HEK293 (cell line): ENCODE data around the gene STK32A.

Experiments used
- CTCF ChIA-PET: fragments of 350-600 bp; formaldehyde crosslinking; extraction: SDS; loops from one replicate; lab custom pipeline; 2021; ENCODE audit warnings: antibody characterized with exemption; lab: Yijun Ruan, JAX
- POLR2A ChIA-PET: fragments of 300-600 bp; formaldehyde crosslinking; extraction: SDS; loops from one replicate; lab custom pipeline; 2020; ENCODE audit warnings: antibody characterized with exemption, inconsistent platforms; lab: Yijun Ruan, JAX
- H3K27ac ChIP-seq: fragments of 200-500 bp; sonication (Bioruptor generic); 2 replicates; pipeline ENCODE4 v1.5.1; 2014; ENCODE audit warnings: low read depth, low read length, control low read depth, inconsistent platforms; ENCODE audit errors: extremely low read depth
- H3K36me3 ChIP-seq, 2 experiments: fragments of 200-500 bp in 1 of 2; sonication (Bioruptor generic) in 1 of 2; 1 replicate in 1 of 2; 2 replicates in 1 of 2; pipeline ENCODE4 v1.5.1; 2014 to 2017; ENCODE audit warnings: inconsistent platforms in 2 of 2, low read length in 2 of 2; ENCODE audit not compliant: control insufficient read depth in 2 of 2, insufficient read depth in 1 of 2
- H3K4me1 ChIP-seq: fragments of 200-500 bp; sonication (Bioruptor generic); 2 replicates; pipeline ENCODE4 v1.5.1; 2014; ENCODE audit warnings: mild to moderate bottlenecking, low read length, inconsistent platforms; ENCODE audit not compliant: control insufficient read depth, insufficient read depth
- H3K4me3 ChIP-seq: 2 replicates; pipeline ENCODE4 v1.5.1; 2011; ENCODE audit warnings: low read depth, mild to moderate bottlenecking, control low read depth, low read length, moderate library complexity
- H3K9me3 ChIP-seq: fragments of 200-500 bp; sonication (Bioruptor generic); 2 replicates; pipeline ENCODE4 v1.5.1; 2014; ENCODE audit warnings: low read depth, low read length, inconsistent platforms; ENCODE audit not compliant: control insufficient read depth, insufficient read depth
- BCL6B ChIP-seq: fragments of 450-650 bp; formaldehyde crosslinking; IDR thresholded peaks from 2 replicates; pipeline ENCODE4 v1.5.1; 2017; ENCODE audit warnings: missing biosample characterization, missing genetic modification characterization
- GLIS1 ChIP-seq: fragments of 450-650 bp; formaldehyde crosslinking; IDR thresholded peaks from 2 replicates; pipeline ENCODE4 v1.5.1; 2016; ENCODE audit warnings: missing biosample characterization, missing genetic modification characterization
- HOXA7 ChIP-seq: sonication (generic); formaldehyde crosslinking; IDR thresholded peaks from 2 replicates; pipeline ENCODE4 v1.8.1; 2022; ENCODE audit warnings: missing genetic modification reagents, borderline replicate concordance
- INSM2 ChIP-seq: fragments of 450-650 bp; formaldehyde crosslinking; IDR thresholded peaks from 2 replicates; pipeline ENCODE4 v1.5.1; 2016; ENCODE audit warnings: missing biosample characterization, missing genetic modification characterization
- OVOL3 ChIP-seq: fragments of 450-650 bp; formaldehyde crosslinking; IDR thresholded peaks from 2 replicates; pipeline ENCODE4 v1.5.1; 2016; ENCODE audit warnings: missing biosample characterization, missing genetic modification characterization
- PRDM2 ChIP-seq: fragments of 450-650 bp; formaldehyde crosslinking; IDR thresholded peaks from 2 replicates; pipeline ENCODE4 v1.5.1; 2016; ENCODE audit warnings: missing biosample characterization, missing genetic modification characterization, borderline replicate concordance
- SP7 ChIP-seq: fragments of 450-650 bp; formaldehyde crosslinking; IDR thresholded peaks from 2 replicates; pipeline ENCODE4 v1.5.1; 2016; ENCODE audit warnings: missing biosample characterization, missing genetic modification characterization
- YY1 ChIP-seq: fragments of 450-650 bp; formaldehyde crosslinking; IDR thresholded peaks from 2 replicates; pipeline ENCODE4 v1.5.1; 2018; ENCODE audit warnings: missing biosample characterization, missing genetic modification characterization
- ZEB2 ChIP-seq: fragments of 450-650 bp; formaldehyde crosslinking; IDR thresholded peaks from 2 replicates; pipeline ENCODE4 v1.5.1; 2016; ENCODE audit warnings: missing biosample characterization, missing genetic modification characterization
- ZFP37 ChIP-seq: fragments of 450-650 bp; formaldehyde crosslinking; IDR thresholded peaks from 2 replicates; pipeline ENCODE4 v1.5.1; 2016; ENCODE audit warnings: missing biosample characterization, missing genetic modification characterization
- ZNF112 ChIP-seq: fragments of 450-650 bp; formaldehyde crosslinking; IDR thresholded peaks from 2 replicates; pipeline ENCODE4 v1.5.0; 2017; ENCODE audit warnings: missing biosample characterization, missing genetic modification characterization
- ZNF121 ChIP-seq: fragments of 450-650 bp; formaldehyde crosslinking; IDR thresholded peaks from 2 replicates; pipeline ENCODE4 v1.5.1; 2016; ENCODE audit warnings: missing biosample characterization, missing genetic modification characterization
- ZNF175 ChIP-seq: fragments of 450-650 bp; formaldehyde crosslinking; IDR thresholded peaks from 2 replicates; pipeline ENCODE4 v1.5.1; 2016; ENCODE audit warnings: missing biosample characterization, missing genetic modification characterization
- ZNF19 ChIP-seq: fragments of 450-650 bp; formaldehyde crosslinking; IDR thresholded peaks from 2 replicates; pipeline ENCODE4; 2016; ENCODE audit warnings: missing biosample characterization, missing genetic modification characterization, low read depth
- ZNF280C ChIP-seq: fragments of 450-650 bp; formaldehyde crosslinking; IDR thresholded peaks from 2 replicates; pipeline ENCODE4 v1.5.1; 2016; ENCODE audit warnings: missing biosample characterization, missing genetic modification characterization
- ZNF292 ChIP-seq: fragments of 450-650 bp; formaldehyde crosslinking; IDR thresholded peaks from 2 replicates; pipeline ENCODE4 v1.5.1; 2016; ENCODE audit warnings: low read depth, missing biosample characterization, missing genetic modification characterization, borderline replicate concordance
- ZNF391 ChIP-seq: fragments of 450-650 bp; formaldehyde crosslinking; IDR thresholded peaks from 2 replicates; pipeline ENCODE4 v1.5.1; 2016; ENCODE audit warnings: low read depth, missing biosample characterization, missing genetic modification characterization, borderline replicate concordance
- ZNF555 ChIP-seq: fragments of 450-650 bp; formaldehyde crosslinking; conservative IDR thresholded peaks from 2 replicates; pipeline ENCODE4 v1.5.1; 2017; ENCODE audit warnings: missing biosample characterization, mild to moderate bottlenecking, missing genetic modification characterization, inconsistent platforms
- ZNF571 ChIP-seq: fragments of 450-650 bp; formaldehyde crosslinking; IDR thresholded peaks from 2 replicates; pipeline ENCODE4 v1.5.0; 2017; ENCODE audit warnings: missing biosample characterization, missing genetic modification characterization
- ZNF623 ChIP-seq: fragments of 450-650 bp; formaldehyde crosslinking; IDR thresholded peaks from 2 replicates; pipeline ENCODE4 v1.5.1; 2016; ENCODE audit warnings: missing biosample characterization, missing genetic modification characterization
- ZNF677 ChIP-seq: fragments of 450-650 bp; IDR thresholded peaks from 2 replicates; pipeline ENCODE4 v1.5.0; 2018; ENCODE audit warnings: missing biosample characterization, mild to moderate bottlenecking, missing genetic modification characterization, moderate library complexity
- ZNF704 ChIP-seq: fragments of 450-650 bp; formaldehyde crosslinking; IDR thresholded peaks from 2 replicates; pipeline ENCODE4 v1.5.1; 2016; ENCODE audit warnings: missing biosample characterization, missing genetic modification characterization
- ZNF776 ChIP-seq: fragments of 450-650 bp; formaldehyde crosslinking; IDR thresholded peaks from 2 replicates; pipeline ENCODE4 v1.5.0; 2017; ENCODE audit warnings: missing biosample characterization, missing genetic modification characterization, borderline replicate concordance
- ZXDB ChIP-seq: fragments of 450-650 bp; formaldehyde crosslinking; IDR thresholded peaks from 2 replicates; pipeline ENCODE4 v1.5.1; 2016; ENCODE audit warnings: missing biosample characterization, missing genetic modification characterization

The STK32A gene

GRCh38 chr5:147413266-147413665, 178.4 kb downstream of the STK32A start:
- Histone ChIP-seq H3K4me3 (no peak overlapping the region), H3K36me3 (peaks cover 0 to 38% of the 10 kb centered on the region in 2 experiments; a peak in 1 of 3 replicates), H3K9me3 (no peaks in the 10 kb centered on the region), H3K27ac (no peak overlapping the region), H3K4me1 (no peaks in the 10 kb centered on the region)
- ChIA-PET CTCF (interaction anchor here (1.0 kb wide), 1 partner anchor 145 kb away, joined by 3 read pairs; no protein-coding TSS in a partner anchor), POLR2A (no interaction called here)
- TF ChIP-seq HOXA7 (CRISPR knock-in tag) = no peak
- no peak for TF ChIP-seq PRDM2
- no peak for TF ChIP-seq ZNF623 (tag by site-specific recombination)
- no peak for TF ChIP-seq ZNF776 (tag by site-specific recombination)
- TF ChIP-seq ZNF391 (tag by site-specific recombination) = no peak
- no peak for TF ChIP-seq ZFP37 (tag by site-specific recombination)
- no peak for TF ChIP-seq OVOL3 (tag by site-specific recombination)
- no peak for TF ChIP-seq ZEB2 (tag by site-specific recombination)

GRCh38 chr5:147415651-147416050, 180.8 kb downstream of the STK32A start:
- Histone ChIP-seq H3K9me3 (no peaks in the 10 kb centered on the region), H3K27ac (no peak overlapping the region), H3K4me3 (no peak overlapping the region), H3K36me3 (peaks cover 0 to 33% of the 10 kb centered on the region in 2 experiments; a peak in 1 of 3 replicates), H3K4me1 (no peaks in the 10 kb centered on the region)
- TF ChIP-seq ZXDB (tag by site-specific recombination) (no peak), YY1 (tag by site-specific recombination) (no peak), ZNF292 (tag by site-specific recombination) (no peak), ZEB2 (tag by site-specific recombination) (no peak), ZNF112 (tag by site-specific recombination) (no peak), ZNF280C (tag by site-specific recombination) (no peak), ZNF677 (no peak), BCL6B (tag by site-specific recombination) (no peak), ZNF704 (no peak), ZNF571 (tag by site-specific recombination) (no peak), ZNF19 (tag by site-specific recombination) (no peak), INSM2 (tag by site-specific recombination) (no peak), ZNF121 (no peak), SP7 (no peak), ZNF555 (tag by site-specific recombination) (no peak), GLIS1 (no peak), ZNF175 (no peak)
- ChIA-PET POLR2A (no interaction called here), CTCF (no interaction called here)
